ENCODE results near the gene PGS1. TPM values are rescaled to one million over a fixed set of nuclear protein-coding genes. Genes with fewer than 3 reads are reported as not detected.

Gene PGS1
- total and polyA plus RNA-seq, 2 donors (not counting 1 experiment from before 2014, with no cell fraction given), result 22.4 to 34.5 TPM

GRCh38 chr17:78422267-78422605 lies 43.8 kb downstream of the PGS1 start:
- Histone ChIP-seq H3K36me3 (ENCODE audit: control insufficient read depth, insufficient read depth, low read length) (peaks cover 41% of the 10 kb centered on the region), H3K4me2 (ENCODE audit: extremely low read depth, insufficient read depth, low read length) (no peak overlapping the region)
- TF ChIP-seq CTCF (conservative IDR thresholded peaks at IDR 0.05 in 1 of 2, IDR thresholded peaks at IDR 0.05 in 1 of 2; ENCODE audit: low read depth in 1 of 2, low read length in 2 of 2), result no peak
- TF ChIP-seq EZH2 (IDR thresholded peaks at IDR 0.05; ENCODE audit: low read length, missing control alignments), result no peak

DNA sequence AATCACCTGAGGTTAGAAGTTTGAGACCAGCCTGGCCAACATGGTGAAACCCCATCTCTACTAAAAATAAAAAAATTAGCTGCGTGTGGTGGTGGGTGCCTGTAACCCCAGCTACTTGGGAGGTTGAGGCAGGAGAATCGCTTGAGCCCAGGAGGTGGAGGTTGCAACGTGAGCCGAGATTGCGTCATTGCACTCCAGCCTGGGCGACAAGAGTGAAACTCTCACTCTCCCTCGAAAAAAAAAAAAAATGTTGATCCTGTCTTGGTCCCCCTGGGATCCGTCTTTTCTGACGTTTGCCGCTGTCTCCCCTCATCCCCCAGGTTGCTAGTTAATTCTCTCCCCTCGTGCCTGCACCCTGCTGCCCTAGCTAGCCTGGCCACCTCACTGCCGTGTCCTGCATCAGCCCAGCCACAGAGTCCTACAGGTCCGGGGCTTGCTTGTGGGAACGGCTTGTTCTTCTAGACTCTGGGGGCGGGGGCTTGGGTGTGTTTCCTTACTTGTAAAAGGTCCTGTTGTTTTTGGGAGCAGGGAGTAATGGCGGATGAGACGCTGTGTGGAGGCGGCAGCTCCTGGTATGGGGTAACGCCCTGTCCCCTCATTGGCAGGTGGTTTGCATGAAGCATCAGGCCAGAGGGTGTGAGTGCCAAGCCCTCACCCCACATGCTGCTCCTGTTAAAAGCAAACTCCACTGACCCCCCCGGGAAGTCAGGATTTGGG lies 44.6 kb downstream of the PGS1 start:
- TF ChIP-seq CTCF (conservative IDR thresholded peaks at IDR 0.05 in 1 of 2, IDR thresholded peaks at IDR 0.05 in 1 of 2; ENCODE audit: low read depth in 1 of 2, low read length in 2 of 2) (no peak), EZH2 (IDR thresholded peaks at IDR 0.05; ENCODE audit: low read length, missing control alignments) (no peak)
- H3K27ac ChIP-seq (ENCODE audit: insufficient read depth, low read length), result no peak overlapping the region
- no peak overlapping the region for H3K9ac ChIP-seq (ENCODE audit: insufficient read depth, low read length)
- no peak overlapping the region for H3K4me2 ChIP-seq (ENCODE audit: extremely low read depth, insufficient read depth, low read length)
- H3K4me3 ChIP-seq (replicated peaks in 1 of 4; ENCODE audit: control extremely low read depth in 1 of 4, insufficient read depth in 1 of 4, low read depth in 3 of 4, low read length in 4 of 4), result no peak overlapping the region
- H3K36me3 ChIP-seq (ENCODE audit: control insufficient read depth, insufficient read depth, low read length), result peaks cover 39% of the 10 kb centered on the region
- DNase-seq (ENCODE audit: low read depth in 2 of 2), result no peak
- H2AFZ ChIP-seq (ENCODE audit: low read length), result no peak overlapping the region
- peaks cover 5% of the 10 kb centered on the region for H3K79me2 ChIP-seq (ENCODE audit: control insufficient read depth, insufficient read depth, low read length)
- no peaks in the 10 kb centered on the region for H4K20me1 ChIP-seq (ENCODE audit: control insufficient read depth, extremely low read depth, insufficient read depth, low read length)
- H3K27me3 ChIP-seq (ENCODE audit: control insufficient read depth, insufficient read depth, low read length), result no peaks in the 10 kb centered on the region
- peaks cover 2% of the 10 kb centered on the region for H3K4me1 ChIP-seq (ENCODE audit: control insufficient read depth, extremely low read depth, insufficient read depth, low read length)
- H3K9me3 ChIP-seq (ENCODE audit: control insufficient read depth, insufficient read depth, low read depth, low read length), result no peaks in the 10 kb centered on the region

More at GRCh38 chr17:78422267-78422605, 43.8 kb downstream of the PGS1 start:
- DNase-seq (ENCODE audit: low read depth in 2 of 2), result no peak
- Histone ChIP-seq H3K27me3 (ENCODE audit: control insufficient read depth, insufficient read depth, low read length) (no peaks in the 10 kb centered on the region), H3K79me2 (ENCODE audit: control insufficient read depth, insufficient read depth, low read length) (peaks cover 5% of the 10 kb centered on the region), H3K27ac (ENCODE audit: insufficient read depth, low read length) (no peak overlapping the region), H3K9me3 (ENCODE audit: control insufficient read depth, insufficient read depth, low read depth, low read length) (no peaks in the 10 kb centered on the region), H3K4me1 (ENCODE audit: control insufficient read depth, extremely low read depth, insufficient read depth, low read length) (peaks cover 2% of the 10 kb centered on the region), H3K9ac (ENCODE audit: insufficient read depth, low read length) (no peak overlapping the region), H4K20me1 (ENCODE audit: control insufficient read depth, extremely low read depth, insufficient read depth, low read length) (no peaks in the 10 kb centered on the region), H3K4me3 (replicated peaks in 1 of 4; ENCODE audit: control extremely low read depth in 1 of 4, insufficient read depth in 1 of 4, low read depth in 3 of 4, low read length in 4 of 4) (no peak overlapping the region), H2AFZ (ENCODE audit: low read length) (no peak overlapping the region)

DNA sequence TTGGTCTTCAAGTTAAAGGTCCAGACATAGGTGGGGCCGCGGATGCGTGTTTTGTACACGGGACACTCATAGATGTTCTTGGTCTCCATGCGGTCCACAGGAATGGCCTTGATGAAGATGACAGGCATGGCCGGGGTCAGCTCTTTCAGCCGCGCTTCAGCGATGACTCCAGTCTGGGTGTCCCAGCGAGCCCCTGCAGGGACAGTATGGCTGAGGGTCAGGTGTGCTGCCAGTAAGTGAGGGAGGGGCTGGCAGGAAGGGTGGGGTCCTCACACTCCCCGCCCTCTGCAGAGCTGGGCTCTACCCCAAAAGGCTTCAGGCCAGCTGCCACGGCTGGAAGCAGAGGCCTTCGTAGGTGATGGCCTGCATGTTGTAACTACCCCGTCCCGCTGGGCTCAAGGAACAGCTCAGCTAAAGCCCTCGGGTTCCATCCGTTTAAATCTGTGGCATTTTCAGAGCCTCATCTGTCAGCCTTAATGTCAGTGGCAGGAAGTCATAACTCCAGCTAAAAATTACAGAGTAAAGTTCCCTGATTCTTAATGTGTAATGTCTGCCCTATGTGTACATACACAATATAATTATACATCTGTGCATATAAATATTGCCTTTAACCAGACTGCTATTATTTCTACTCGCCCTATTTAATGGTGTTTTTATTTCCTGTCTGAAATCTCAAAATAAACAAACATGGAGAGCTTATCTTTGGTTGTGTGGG lies 45.7 kb downstream of the PGS1 start:
- no peak overlapping the region for H3K27ac ChIP-seq (ENCODE audit: insufficient read depth, low read length)
- no peak overlapping the region for H3K9ac ChIP-seq (ENCODE audit: insufficient read depth, low read length)
- H3K36me3 ChIP-seq (ENCODE audit: control insufficient read depth, insufficient read depth, low read length), result peaks cover 40% of the 10 kb centered on the region

More for the DNA sequence above, 45.7 kb downstream of the PGS1 start:
- Histone ChIP-seq H3K4me3 (replicated peaks in 1 of 4; ENCODE audit: control extremely low read depth in 1 of 4, insufficient read depth in 1 of 4, low read depth in 3 of 4, low read length in 4 of 4) (no peak overlapping the region), H3K79me2 (ENCODE audit: control insufficient read depth, insufficient read depth, low read length) (peaks cover 3% of the 10 kb centered on the region), H3K4me2 (ENCODE audit: extremely low read depth, insufficient read depth, low read length) (no peak overlapping the region), H2AFZ (ENCODE audit: low read length) (no peak overlapping the region), H3K9me3 (ENCODE audit: control insufficient read depth, insufficient read depth, low read depth, low read length) (no peaks in the 10 kb centered on the region), H4K20me1 (ENCODE audit: control insufficient read depth, extremely low read depth, insufficient read depth, low read length) (no peaks in the 10 kb centered on the region), H3K4me1 (ENCODE audit: control insufficient read depth, extremely low read depth, insufficient read depth, low read length) (peaks cover 2% of the 10 kb centered on the region), H3K27me3 (ENCODE audit: control insufficient read depth, insufficient read depth, low read length) (no peaks in the 10 kb centered on the region)
- peak in 1 of 2 donors; percentile 56 for DNase-seq (ENCODE audit: low read depth in 2 of 2)
- TF ChIP-seq CTCF (conservative IDR thresholded peaks at IDR 0.05 in 1 of 2, IDR thresholded peaks at IDR 0.05 in 1 of 2; ENCODE audit: low read depth in 1 of 2, low read length in 2 of 2) (no peak), EZH2 (IDR thresholded peaks at IDR 0.05; ENCODE audit: low read length, missing control alignments) (no peak)
